ENCODE measurements around the gene KCNQ1.

GRCh38 chr11:2696455-2696854 lies 251.6 kb downstream of the KCNQ1 start:
- TF ChIP-seq CTCF (IDR thresholded peaks at IDR 0.05; ENCODE audit: low read length) (no peak), EZH2 (IDR thresholded peaks at IDR 0.05; ENCODE audit: borderline replicate concordance, low read length) (no peak)
